DMS79 treated with DMSO at 0.1 percent for 48 hours (cell line): Measurements from ENCODE around the gene TTBK1.

Source experiments
- DNase-seq: peaks from one replicate; lab custom pipeline; 2025; lab: John Stamatoyannopoulos, UW

The TTBK1 gene

GRCh38 chr6:43273707-43274106 is 30.4 kb downstream of the TTBK1 start:
- DNase-seq: no peak

GRCh38 chr6:43274127-43274915 is 31.0 kb downstream of the TTBK1 start:
- no peak for DNase-seq

GRCh38 chr6:43274916-43275597 is 31.8 kb downstream of the TTBK1 start:
- no peak for DNase-seq

GRCh38 chr6:43275801-43276576 is 32.7 kb downstream of the TTBK1 start:
- DNase-seq: no peak

GRCh38 chr6:43276577-43277305 is 33.5 kb downstream of the TTBK1 start:
- no peak for DNase-seq

- DNase-seq: no peak
Observed at GRCh38 chr6:43277306-43277642, 34.0 kb downstream of the TTBK1 start.

GRCh38 chr6:43277643-43278523 is 34.6 kb downstream of the TTBK1 start:
- no peak for DNase-seq

GRCh38 chr6:43278524-43279078 is 35.3 kb downstream of the TTBK1 start:
- DNase-seq: no peak

GRCh38 chr6:43280234-43280633 is 37.0 kb downstream of the TTBK1 start:
- no peak for DNase-seq

GRCh38 chr6:43282060-43282459 is 38.8 kb downstream of the TTBK1 start:
- no peak for DNase-seq

- no peak for DNase-seq
Observed at GRCh38 chr6:43282636-43283513, 39.6 kb downstream of the TTBK1 start.

- no peak for DNase-seq
Observed at GRCh38 chr6:43283514-43283901, 40.2 kb downstream of the TTBK1 start.

GRCh38 chr6:43283905-43284304 is 40.6 kb downstream of the TTBK1 start:
- no peak for DNase-seq

- DNase-seq: no peak
Observed at GRCh38 chr6:43284991-43285781, 41.9 kb downstream of the TTBK1 start.

GRCh38 chr6:43285832-43286231 is 42.6 kb downstream of the TTBK1 start:
- DNase-seq: no peak

- no peak for DNase-seq
Observed at GRCh38 chr6:43286456-43286979, 43.2 kb downstream of the TTBK1 start.

- no peak for DNase-seq
Observed at GRCh38 chr6:43286980-43287716, 43.9 kb downstream of the TTBK1 start.
